NOMO-1 (cell line): ENCODE results near the gene DNHD1.
"Not testable (repeated sequence)": the region's sequence is repeated elsewhere in the genome, so short reads cannot be mapped to it uniquely, and the experiment has no call there.

Source experiments
- DNase-seq, 2 experiments: peaks; one replicate each; lab custom pipeline; 2025; ENCODE audit not compliant: unreplicated experiment in 2 of 2; lab: John Stamatoyannopoulos, UW

The DNHD1 gene

DNA sequence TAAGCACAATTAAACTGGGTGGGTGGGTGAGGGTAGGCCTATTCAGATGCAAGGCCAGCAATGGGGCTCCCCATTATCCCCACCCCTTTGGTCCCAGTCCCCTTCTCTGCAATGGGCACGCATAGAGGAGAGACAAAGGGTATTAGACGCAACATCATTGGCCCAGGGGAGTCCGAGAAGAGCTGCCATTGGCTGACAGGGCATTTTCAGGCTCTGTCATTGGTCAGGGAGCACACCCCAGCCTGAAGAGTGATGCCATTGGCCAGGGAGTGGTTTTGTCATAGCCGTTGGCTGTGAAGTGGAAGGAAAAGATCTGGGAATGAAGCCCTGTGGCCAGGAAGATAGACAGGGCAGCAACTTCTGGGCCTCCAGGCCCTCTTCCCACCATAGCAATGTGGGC lies 20.5 kb upstream of the DNHD1 start:
- DNase-seq: no peak

DNA sequence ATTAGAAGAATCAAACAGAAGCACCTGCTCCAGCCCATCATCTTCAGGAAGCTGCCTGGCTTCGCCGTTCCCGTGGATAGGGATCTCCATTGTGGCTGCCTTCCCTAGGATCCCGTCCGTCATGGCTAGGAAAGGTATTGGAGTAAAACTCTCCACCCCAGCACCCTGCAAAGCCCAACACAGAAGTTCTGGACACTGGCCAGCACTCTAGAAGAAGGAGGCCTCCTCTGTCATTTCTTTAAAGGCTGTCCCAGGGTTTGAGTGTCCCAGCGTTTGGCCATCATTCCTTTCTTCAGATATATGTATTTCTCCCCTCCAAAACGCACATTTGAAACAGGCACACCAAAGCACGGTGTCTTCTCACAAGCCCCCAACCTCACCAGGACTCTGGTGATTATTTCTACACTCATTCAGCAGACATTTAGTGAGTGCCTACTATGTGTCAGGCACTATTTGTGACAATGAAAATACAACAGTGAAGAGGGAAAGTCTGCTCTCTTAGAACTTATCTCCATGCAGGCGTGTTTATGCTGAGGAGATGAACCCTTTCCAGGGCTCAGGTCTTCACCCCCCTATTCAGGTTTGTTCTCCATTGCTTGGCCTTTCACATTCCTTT lies 16.7 kb upstream of the DNHD1 start:
- DNase-seq: no peak

DNA sequence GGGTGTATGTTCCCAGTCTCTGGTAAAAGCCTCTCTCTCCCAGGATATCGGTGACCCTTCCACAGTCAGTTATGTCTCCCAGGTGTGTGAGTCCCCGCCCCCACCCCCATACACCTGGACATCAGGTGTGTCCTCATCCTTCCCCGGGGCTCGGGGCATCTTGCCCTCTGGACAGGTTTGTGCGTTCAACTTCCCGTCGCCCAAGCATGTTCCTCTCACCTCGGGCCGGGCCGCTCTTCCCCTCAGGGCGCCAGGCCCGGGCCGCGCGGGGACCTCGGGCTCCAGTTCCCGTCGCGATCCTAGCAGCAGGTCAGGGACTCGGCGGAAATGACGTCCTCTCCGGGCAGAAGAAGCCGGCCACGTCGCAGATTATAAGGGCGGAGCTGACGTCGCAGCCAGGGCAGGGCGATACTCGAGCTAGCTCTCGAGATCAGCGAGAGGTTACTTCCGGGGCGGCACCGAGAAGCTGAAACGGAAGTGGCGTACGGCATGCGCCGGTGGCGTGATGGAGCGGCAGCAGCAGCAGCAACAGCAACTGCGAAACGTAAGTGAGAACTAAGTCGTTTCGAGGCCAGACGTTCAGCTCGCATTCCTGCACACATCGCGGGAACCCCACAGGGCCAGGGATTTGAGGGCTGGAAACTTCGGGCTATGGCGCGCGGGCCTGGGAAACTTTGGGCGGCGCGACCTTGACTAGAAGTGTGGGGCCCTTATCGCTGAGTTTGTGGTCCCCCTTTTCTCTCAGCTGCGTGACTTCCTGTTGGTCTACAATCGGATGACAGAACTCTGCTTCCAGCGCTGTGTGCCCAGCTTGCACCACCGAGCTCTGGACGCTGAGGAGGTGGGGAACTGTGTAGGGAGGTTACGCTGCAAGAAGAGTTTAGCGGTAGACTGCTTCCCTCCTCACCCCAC lies 15.8 kb upstream of the DNHD1 start, which contains the start of the genes ARFIP2 and TIMM10B:
Gene ARFIP2, minus strand, starts transcription at position 320 of the 912 bp plus-strand sequence. CDS start 910 bp downstream, outside the sequence.
Gene TIMM10B, plus strand, starts transcription at position 490 of the 912 bp plus-strand sequence. Its CDS starts 16 bp downstream, at position 506.
- peak; percentile 98 to 99 for DNase-seq

DNA sequence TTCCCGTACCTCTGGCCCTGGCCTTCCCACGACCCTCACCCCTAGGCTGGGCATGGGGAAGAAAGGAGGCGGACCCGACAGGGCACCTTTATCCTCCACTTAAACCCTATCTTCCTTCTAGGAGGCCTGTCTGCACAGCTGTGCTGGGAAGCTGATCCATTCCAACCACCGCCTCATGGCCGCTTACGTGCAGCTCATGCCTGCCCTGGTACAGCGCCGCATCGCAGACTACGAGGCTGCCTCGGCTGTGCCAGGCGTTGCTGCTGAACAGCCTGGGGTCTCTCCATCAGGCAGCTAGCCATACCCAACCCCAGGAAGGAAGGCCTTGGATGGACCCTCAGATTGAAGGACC lies 15.2 kb upstream of the DNHD1 start:
- no peak for DNase-seq

DNA sequence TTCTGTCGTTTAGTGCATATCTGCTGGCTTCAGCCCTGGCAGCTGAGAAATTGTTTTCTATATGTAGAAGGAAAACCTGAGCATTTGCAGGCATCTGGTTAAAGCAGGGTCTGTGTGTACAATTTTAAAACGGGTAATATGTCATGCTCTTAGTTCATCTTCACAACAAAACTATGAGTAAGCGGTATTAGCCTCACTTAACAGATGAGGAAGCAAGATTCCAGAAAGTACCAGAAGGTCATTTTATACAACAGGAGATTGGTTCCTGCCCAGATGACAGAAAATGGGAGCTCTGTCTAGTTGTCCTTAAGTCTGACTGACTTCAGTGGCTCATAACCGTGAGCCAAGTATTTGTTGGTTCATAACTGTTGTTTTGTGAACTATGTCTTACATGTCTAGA lies 14.6 kb upstream of the DNHD1 start:
- no peak for DNase-seq

DNA sequence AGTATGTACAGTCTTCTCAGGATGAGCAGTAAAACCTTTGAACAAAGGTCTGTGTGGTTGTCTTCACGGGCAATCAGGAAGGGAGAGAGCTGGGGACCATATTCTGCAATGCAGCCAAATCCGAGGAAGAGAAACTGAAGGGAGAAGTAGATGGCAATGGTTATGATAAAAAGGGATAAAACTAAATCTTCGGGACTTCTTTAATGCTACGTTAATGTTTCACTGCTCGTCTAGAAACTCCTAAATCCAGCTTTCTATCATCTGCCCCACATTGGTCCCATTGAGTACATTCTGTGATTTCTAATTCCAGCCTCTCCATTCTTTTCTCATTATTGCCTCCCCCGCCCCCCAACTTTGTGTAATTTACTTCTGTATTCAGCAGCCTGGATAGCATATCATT lies 14.1 kb upstream of the DNHD1 start:
- no peak for DNase-seq

DNA sequence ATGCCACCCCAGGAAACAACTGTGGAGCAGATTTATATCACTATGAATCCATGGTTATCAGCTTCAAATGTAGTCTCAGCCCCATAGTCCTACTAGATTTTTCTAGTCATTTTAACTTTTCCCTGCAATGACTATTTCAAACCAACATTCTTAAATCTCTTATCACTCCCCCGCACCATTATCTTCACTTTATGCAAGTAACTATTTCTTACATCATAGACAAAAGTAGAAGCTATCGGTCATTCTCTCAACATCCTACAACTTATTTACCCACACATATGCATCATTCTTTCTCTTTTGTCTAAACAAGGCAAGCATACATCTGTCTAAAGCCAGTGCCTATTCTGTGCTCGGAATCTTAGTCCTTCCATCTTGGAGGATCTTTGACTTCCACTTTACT lies 11.4 kb upstream of the DNHD1 start:
- no peak for DNase-seq

DNA sequence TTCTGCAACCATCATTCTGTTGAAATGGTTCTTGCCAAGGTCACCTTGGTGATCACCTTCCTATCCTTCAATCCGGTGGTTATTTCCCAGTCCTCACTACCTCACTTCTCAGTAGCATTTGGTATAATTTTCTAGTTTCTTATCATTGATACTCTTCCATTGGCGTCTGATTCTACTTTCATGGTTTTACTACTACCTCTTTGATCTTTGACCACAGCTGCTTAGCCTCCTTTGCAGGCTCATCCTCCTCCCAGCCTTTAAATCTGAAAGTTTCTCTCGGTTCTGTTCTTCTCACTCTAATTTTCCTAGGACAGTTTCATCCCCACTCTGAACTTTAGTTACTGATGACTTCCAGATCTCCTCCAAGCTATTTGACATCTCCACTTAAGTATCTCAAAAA lies 10.8 kb upstream of the DNHD1 start:
- DNase-seq: no peak

DNA sequence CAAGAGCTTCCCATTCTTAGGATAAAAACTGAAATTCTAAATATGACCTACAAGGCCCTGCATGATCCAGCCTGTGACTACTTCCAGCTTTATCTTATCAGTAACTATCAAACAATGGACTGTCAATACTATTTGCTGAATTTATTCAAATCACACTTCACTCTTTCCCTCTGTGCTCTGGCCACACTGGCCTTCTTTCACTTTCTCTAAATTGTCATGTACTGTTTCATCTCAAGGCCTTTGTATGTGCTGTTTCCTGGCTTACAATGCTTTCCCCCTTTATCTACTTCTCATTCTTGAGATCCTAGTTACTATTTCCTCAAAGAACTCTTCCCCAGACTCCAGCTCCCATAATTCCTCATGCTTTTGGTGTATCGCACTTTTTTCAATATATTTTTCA lies 10.1 kb upstream of the DNHD1 start:
- DNase-seq: no peak

DNA sequence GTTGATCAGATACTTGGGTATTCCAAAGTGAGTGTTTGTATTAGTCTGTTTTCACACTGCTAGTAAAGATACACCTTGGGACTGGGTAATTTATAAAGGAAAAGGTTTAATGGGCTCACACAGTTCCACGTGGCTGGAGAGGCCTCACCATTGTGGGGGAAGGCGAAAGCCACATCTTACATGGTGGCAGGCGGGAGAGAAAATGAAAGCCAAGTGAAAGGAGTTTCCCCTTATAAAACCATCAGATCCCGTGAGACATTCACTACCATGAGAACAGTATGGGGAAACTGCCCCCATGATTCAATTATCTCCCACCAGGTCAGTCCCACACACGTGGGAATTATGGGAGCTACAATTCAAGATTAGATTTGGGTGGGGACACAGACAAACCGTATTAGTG lies 8.7 kb upstream of the DNHD1 start:
- DNase-seq: no peak

DNA sequence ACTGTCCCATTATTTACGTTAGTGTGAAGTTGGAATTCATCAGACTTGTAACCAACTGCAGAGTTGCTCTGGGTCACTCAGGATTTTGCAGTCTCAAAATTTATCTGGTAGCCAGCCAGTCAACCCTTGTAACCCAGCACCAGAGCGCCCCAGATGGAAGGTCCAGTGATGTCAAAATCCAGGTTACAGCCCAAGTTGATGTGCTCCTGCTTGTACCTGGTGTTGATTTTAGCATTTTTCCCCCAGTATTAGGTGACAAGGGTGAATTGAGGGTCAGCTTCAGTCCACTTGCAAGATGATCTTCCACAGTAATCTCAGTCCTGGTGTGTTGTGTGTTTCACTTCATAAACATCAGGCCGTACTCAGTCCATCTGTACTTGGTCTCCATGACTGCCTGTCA lies 8.3 kb upstream of the DNHD1 start:
- DNase-seq: no peak

DNA sequence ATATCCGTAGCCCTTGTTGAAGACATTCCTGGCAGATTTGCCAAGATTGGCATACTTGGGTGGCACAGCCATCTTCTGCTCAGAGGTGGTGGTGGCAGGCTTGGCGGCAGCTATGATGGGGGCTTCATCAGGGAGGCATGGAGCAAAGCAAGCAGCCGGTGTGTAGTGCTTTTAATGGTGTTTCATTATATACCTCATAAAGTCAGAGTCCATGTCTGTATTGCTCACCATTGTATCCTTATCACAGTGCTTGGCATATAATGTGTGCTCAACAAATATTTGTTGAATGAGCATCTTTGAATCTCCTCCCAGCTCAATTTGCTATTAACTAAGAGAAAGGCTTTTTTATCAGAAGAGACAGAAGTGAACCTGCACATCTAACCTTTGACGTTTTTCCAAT lies 7.8 kb upstream of the DNHD1 start:
- no peak for DNase-seq

DNA sequence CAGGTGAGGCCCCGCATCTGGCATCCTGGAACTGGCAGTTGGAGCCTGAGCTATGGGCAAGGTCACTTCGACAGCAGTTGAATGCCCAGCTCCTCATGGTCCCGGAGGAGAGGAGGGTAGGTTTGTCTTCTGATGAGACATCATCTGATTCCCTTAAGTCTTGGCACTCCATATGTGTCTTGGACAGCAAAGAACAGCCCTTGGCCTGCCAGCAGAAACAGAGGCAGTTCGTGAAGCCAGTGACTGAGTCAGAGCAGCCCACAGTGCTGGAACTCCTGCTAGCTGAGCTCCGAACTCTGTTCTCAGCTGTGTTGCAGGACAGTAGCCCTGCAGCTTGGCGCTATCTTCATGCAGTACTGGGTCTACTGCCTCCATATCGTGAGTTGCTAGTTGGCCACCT lies 1.0 kb downstream of the DNHD1 start:
- DNase-seq: no peak

DNA sequence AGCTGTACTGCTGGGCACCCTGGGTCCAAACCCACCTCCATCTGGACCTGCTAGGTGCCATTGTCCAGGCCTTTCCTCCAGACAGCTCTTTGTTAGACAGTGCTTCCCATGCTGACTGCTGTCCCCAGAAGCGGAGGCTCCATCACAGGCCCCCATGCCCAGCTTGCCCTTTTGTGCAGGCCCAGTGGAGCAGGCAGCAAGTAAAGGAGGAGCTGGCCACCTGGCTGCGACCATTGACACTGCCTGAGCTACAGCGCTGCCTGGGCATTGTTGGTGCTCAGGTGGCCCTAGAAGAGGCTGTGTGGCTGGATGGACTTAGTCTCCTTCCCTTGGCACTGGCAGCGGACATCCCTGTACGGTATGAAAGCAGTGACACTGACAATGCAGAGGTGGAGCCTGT lies 1.5 kb downstream of the DNHD1 start:
- DNase-seq: no peak

DNA sequence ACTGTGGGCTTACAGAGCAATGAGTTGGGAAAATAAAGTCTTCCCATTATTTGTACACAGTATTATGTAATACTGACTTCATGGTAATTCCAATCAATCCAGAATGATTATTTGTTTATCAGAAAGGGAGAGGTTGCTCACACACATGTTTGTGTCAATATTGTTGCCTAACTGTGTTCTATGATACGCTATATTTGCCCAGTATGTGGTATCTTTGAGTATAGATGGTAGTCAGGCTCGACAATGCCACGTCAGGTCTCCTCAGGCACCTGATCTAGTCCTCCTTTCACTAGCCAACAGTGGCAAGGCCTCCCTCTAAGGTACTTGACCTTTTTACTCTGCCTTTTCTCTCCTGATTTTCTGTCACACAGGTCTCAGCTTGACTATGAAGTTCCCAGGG lies 5.3 kb downstream of the DNHD1 start:
- DNase-seq: no peak

DNA sequence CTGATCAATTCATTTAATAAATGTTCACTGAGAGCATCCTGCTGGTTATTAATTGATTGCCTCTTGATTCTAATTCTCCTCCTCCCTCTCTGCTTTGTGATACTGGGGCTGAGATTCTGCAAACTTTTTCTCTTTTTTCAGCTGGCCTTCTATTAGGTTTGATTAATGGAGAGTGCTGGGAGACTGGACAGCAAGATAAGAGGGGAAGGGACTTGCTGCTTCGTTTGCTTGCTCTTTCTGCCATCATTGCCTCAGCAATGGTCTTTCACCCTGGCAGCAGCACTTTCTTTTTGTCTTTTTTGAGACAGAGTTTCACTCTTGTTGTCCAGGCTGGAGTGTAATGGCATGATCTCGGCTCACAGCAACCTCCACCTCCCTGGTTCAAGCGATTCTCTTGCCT lies 7.1 kb downstream of the DNHD1 start:
- DNase-seq: no peak

DNA sequence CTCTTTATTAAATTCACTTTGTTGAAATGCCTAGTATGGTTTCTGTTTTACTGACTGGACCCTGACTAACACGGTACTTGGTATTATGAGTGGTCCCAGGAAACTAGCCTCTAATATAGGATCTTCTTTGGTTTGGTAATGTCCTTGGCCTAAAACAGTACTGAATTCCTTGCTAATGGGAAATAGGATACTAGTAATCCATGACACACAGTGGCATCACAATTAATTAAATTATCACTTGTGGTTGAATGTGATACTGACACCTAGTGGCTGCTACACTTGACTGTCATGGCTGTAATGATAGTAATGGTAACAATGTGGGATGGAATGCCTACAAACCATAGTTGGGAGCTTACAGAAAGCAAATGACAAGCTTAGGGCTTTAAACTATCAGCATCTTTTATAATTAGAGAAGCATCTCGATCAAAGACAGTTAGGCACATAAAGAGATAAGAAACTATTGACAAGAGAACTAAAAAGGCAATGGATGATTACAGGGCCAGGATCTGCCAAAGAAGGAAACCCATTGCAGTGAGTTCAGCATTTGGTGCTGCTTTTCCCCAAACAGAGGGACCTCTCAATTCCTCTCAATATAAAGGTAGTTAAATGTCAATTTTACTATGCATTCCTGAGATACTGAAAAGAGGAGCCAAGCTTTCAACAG lies 8.6 kb downstream of the DNHD1 start:
- peak in 1 of 2 experiments; percentile 5 for DNase-seq

DNA sequence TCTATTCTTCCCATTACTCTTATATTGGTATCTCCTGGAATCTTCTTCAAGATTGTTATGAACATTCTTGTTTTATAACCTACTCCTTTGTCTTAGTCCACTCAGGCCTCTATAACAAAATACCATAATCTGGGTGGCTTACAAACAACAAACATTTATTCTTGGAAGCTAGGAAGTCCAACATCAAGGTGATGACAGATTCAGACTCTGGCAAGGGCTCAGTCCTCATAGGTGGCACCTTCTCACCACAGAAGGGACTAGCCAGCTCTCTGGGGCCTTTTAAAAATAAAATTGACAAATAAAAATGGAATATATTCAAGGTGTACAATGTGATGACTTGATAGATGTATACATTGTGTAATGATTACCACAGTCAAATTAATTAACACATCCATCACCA lies 19.8 kb downstream of the DNHD1 start:
- DNase-seq: no peak

DNA sequence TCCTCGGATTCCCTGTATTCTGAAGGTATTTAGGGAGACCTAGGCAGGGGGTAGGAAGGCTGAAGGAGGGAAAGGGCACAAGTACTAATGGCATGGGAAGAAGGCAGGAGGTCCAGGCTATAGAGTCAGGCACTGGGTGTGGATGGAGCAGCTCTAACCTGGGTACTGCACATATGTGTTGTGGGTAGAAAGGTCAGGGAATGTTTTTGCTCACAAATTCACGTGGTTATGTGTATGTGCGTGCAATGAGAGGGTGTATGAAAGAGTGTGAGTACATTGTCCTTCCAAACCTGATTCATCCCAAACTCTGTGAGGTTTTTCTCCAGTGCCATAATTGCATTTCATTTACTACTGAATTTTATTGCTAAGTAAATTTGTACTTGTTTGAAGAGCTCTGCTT lies 23.2 kb downstream of the DNHD1 start:
- DNase-seq: no peak

DNA sequence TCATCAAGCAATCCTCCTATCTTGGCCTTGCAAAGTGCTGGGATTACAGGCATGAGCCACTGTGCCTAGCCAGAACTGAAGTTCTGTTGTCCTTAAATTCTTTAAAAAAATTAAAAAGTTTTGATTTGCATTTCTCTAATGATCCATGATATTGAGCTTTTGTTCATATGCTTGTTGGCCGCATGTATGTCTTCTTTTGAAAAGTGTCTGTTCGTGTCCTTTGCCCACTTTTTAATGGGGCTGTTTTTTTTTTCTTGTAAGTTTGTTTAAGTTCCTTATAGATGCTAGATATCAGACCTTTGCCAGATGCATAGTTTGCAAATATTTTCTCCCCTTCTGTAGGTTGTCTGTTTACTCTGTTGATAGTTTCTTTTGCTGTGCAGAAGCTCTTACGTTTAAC lies 24.9 kb downstream of the DNHD1 start:
- DNase-seq: not testable (repeated sequence)

DNA sequence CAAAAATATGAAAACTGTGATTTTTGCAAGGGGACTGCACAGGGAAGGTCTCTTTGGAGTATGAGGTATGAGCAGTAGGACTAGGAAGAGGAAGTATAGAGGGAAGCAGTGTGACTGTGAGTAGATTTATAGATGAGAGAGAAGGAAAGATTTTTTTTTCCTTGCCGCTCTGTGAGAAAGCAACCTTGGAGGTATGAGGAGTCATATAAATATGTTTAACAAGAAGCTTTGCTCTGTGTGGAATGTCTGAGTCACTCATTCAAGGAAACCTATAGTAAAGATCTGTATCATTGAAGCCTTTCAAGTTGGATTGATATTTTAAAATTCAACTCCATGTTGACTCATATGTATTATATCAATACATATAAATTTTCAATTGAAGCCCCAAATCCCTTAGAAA lies 26.2 kb downstream of the DNHD1 start:
- no peak for DNase-seq
